Erythroblast (primary cell): ENCODE measurements around the gene RNASE3.
"Not testable (repeated sequence)": the region's sequence is repeated elsewhere in the genome, so short reads cannot be mapped to it uniquely, and the experiment has no call there.

Experiments used
- GATA1 ChIP-seq: IDR thresholded peaks from 2 replicates; pipeline ENCODE4 v1.6.1; 2011; ENCODE audit warnings: low read depth, mild to moderate bottlenecking, control low read depth, low read length, moderate library complexity
- POLR2A ChIP-seq: IDR thresholded peaks from 2 replicates; pipeline ENCODE4 v1.6.1; 2011; ENCODE audit warnings: mild to moderate bottlenecking, low read length

DNA sequence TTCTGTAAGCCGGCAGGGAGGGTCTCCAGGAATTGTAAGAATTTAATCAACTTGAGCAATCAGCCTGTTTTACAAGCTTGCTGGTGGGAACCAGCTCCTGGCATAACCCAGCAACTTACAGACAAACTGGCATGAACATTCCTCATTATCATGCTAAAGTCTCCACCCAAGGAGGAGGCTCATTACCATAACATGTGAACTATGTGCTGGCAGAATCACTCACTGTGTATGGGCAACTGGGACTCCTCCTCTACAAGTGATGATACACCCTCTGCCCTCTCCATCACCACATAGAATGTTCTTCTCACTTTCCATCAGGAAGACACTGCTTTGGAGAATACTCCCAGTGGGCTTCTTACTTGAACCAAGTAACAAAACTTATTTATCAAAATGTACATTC is 4.1 kb downstream of the RNASE3 start:
- TF ChIP-seq POLR2A, GATA1: not testable (repeated sequence)
